Measurements from ENCODE around the gene FAM53B. TPM values are rescaled to one million over a fixed set of nuclear protein-coding genes. Genes with fewer than 3 reads are reported as not detected.

FAM53B gene
- total and polyA plus RNA-seq, 5 donors, result 34.6 to 58.3 (median 49.5) TPM

GRCh38 chr10:124642088-124642710 lies 102.0 kb downstream of the FAM53B start:
- H3K4me1 ChIP-seq (ENCODE audit: control insufficient read depth, insufficient read depth, low read length), result peaks cover 55% of the 10 kb centered on the region
- H3K27me3 ChIP-seq (ENCODE audit: control insufficient read depth, insufficient read depth), result no peaks in the 10 kb centered on the region
- ATAC-seq (peak; percentile 40 to 70), DNase-seq (peak; percentile 70 to 89 (median 88))
- peak overlapping the region; percentile 79 for H3K27ac ChIP-seq (ENCODE audit: low read length)
- intact Hi-C loops (cut with DNase I), result loop anchor here in 1 of 4 donors (5.0 kb wide), 1 partner anchor 35 kb away; no protein-coding TSS in a partner anchor
- no peaks in the 10 kb centered on the region for H3K9me3 ChIP-seq (ENCODE audit: control insufficient read depth, low read length)
- WGBS, result 65% methylated on average over 20 of the region's 20 CpGs
- H3K4me3 ChIP-seq (ENCODE audit: low read length), result no peak overlapping the region

- H3K27me3 ChIP-seq (ENCODE audit: control insufficient read depth, insufficient read depth), result no peaks in the 10 kb centered on the region
- H3K27ac ChIP-seq (ENCODE audit: low read length), result peak overlapping the region; percentile 79
- H3K9me3 ChIP-seq (ENCODE audit: control insufficient read depth, low read length), result no peaks in the 10 kb centered on the region
- ATAC-seq (peak; percentile 67 to 68), DNase-seq (peak; percentile 55 to 80 (median 77))
- intact Hi-C loops (cut with DNase I), result loop anchor here in 1 of 4 donors (5.0 kb wide), 1 partner anchor 36 kb away; no protein-coding TSS in a partner anchor
- H3K4me3 ChIP-seq (ENCODE audit: low read length), result no peak overlapping the region
- 44% methylated on average over 15 of the region's 15 CpGs for WGBS
- peaks cover 48% of the 10 kb centered on the region for H3K4me1 ChIP-seq (ENCODE audit: control insufficient read depth, insufficient read depth, low read length)
Observed at GRCh38 chr10:124641282-124642087, 102.7 kb downstream of the FAM53B start.

- peak; percentile 15 to 38 for ATAC-seq
- Histone ChIP-seq H3K27ac (ENCODE audit: low read length) (peak overlapping the region; percentile 49), H3K4me1 (ENCODE audit: control insufficient read depth, insufficient read depth, low read length) (peaks cover 40% of the 10 kb centered on the region), H3K27me3 (ENCODE audit: control insufficient read depth, insufficient read depth) (no peaks in the 10 kb centered on the region), H3K9me3 (ENCODE audit: control insufficient read depth, low read length) (no peaks in the 10 kb centered on the region), H3K4me3 (ENCODE audit: low read length) (no peak overlapping the region)
- 28% methylated on average over 20 of the region's 20 CpGs for WGBS
- DNase-seq, result peak; percentile 51 to 79 (median 74)
- intact Hi-C loops (cut with DNase I), result loop anchor here in 1 of 4 donors (5.0 kb wide), 1 partner anchor 37 kb away; no protein-coding TSS in a partner anchor
Observed at GRCh38 chr10:124640538-124641231, 103.5 kb downstream of the FAM53B start.

- no peak overlapping the region for H3K27ac ChIP-seq (ENCODE audit: low read length)
- peaks cover 37% of the 10 kb centered on the region for H3K4me1 ChIP-seq (ENCODE audit: control insufficient read depth, insufficient read depth, low read length)
- ATAC-seq (no peak), DNase-seq (peak; percentile 1 to 53 (median 36))
- H3K9me3 ChIP-seq (ENCODE audit: control insufficient read depth, low read length), result no peaks in the 10 kb centered on the region
- no peaks in the 10 kb centered on the region for H3K27me3 ChIP-seq (ENCODE audit: control insufficient read depth, insufficient read depth)
- no peak overlapping the region for H3K4me3 ChIP-seq (ENCODE audit: low read length)
- 79% methylated on average over 7 of the region's 7 CpGs for WGBS
- intact Hi-C loops (cut with DNase I), result loop anchor here in 1 of 4 donors (5.0 kb wide), 1 partner anchor 37 kb away; no protein-coding TSS in a partner anchor
Observed at GRCh38 chr10:124640056-124640455, 104.1 kb downstream of the FAM53B start.

- no peak overlapping the region for H3K27ac ChIP-seq (ENCODE audit: low read length)
- peaks cover 33% of the 10 kb centered on the region for H3K4me1 ChIP-seq (ENCODE audit: control insufficient read depth, insufficient read depth, low read length)
- WGBS, result 91% methylated on average over 6 of the region's 6 CpGs
Observed at GRCh38 chr10:124639646-124640045, 104.5 kb downstream of the FAM53B start.

DNA sequence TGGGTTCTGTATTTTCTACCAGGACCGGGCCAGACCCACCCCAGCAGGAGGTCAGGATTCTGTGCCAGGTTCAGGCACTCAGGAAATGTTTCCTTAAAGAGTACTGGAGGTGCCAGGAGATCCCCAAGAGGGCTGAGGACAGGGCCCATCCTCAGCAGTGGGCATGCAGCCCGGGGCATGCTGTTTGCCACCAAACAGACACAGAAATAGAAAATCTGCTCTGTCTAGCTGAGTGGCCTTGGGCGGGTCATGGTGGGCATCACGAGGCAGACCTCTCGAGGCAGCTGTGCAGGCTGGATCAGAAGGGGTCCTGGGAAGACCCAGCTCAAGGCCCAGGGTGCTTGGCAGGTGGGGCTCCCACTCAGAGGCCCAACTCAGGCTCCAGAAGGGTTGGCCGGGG lies 105.0 kb downstream of the FAM53B start:
- peak; percentile 11 to 73 (median 63) for DNase-seq

More at GRCh38 chr10:124639646-124640045, 104.5 kb downstream of the FAM53B start:
- DNase-seq (peak in 2 of 3 donors; percentile 1 to 18), ATAC-seq (no peak)
- Histone ChIP-seq H3K9me3 (ENCODE audit: control insufficient read depth, low read length) (no peaks in the 10 kb centered on the region), H3K4me3 (ENCODE audit: low read length) (no peak overlapping the region), H3K27me3 (ENCODE audit: control insufficient read depth, insufficient read depth) (no peaks in the 10 kb centered on the region)
- intact Hi-C loops (cut with DNase I), result loop anchor here in 1 of 4 donors (5.0 kb wide), 1 partner anchor 38 kb away; no protein-coding TSS in a partner anchor

DNA sequence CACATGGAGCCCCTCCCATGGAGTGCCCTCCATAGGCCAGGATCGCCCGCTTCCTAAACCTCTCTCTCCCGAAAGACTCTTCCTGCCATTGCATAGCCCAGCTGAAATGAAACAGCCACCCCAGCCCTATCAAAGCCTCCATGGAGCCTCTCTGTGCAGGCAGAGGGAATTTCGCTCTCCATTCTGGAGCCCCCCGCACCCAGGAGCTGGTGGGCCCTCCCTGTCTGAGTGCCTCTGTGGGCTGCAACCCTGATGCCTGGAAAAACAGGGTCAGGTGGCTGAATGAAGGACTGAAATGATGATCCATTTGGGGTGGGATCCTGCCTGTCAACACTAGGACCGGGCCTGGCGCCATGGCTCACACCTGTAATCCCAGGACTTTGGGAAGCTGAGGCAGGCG lies 106.4 kb downstream of the FAM53B start:
- ATAC-seq (no peak), DNase-seq (peak; percentile 3 to 48 (median 28))
- peaks cover 22% of the 10 kb centered on the region for H3K4me1 ChIP-seq (ENCODE audit: control insufficient read depth, insufficient read depth, low read length)
- H3K27ac ChIP-seq (ENCODE audit: low read length), result no peak overlapping the region
- H3K27me3 ChIP-seq (ENCODE audit: control insufficient read depth, insufficient read depth), result no peaks in the 10 kb centered on the region
- H3K4me3 ChIP-seq (ENCODE audit: low read length), result no peak overlapping the region
- 97% methylated on average over 8 of the region's 8 CpGs for WGBS
- no peaks in the 10 kb centered on the region for H3K9me3 ChIP-seq (ENCODE audit: control insufficient read depth, low read length)
- intact Hi-C loops (cut with DNase I), result no loop called here

More for the DNA sequence above, 105.0 kb downstream of the FAM53B start:
- 72% methylated on average over 6 of the region's 6 CpGs for WGBS
- intact Hi-C loops (cut with DNase I), result no loop called here
- H3K27ac ChIP-seq (ENCODE audit: low read length), result no peak overlapping the region
- no peaks in the 10 kb centered on the region for H3K27me3 ChIP-seq (ENCODE audit: control insufficient read depth, insufficient read depth)
- H3K9me3 ChIP-seq (ENCODE audit: control insufficient read depth, low read length), result no peaks in the 10 kb centered on the region
- H3K4me1 ChIP-seq (ENCODE audit: control insufficient read depth, insufficient read depth, low read length), result peaks cover 29% of the 10 kb centered on the region
- peak in 1 of 2 donors; percentile 7 for ATAC-seq
- H3K4me3 ChIP-seq (ENCODE audit: low read length), result no peak overlapping the region

DNA sequence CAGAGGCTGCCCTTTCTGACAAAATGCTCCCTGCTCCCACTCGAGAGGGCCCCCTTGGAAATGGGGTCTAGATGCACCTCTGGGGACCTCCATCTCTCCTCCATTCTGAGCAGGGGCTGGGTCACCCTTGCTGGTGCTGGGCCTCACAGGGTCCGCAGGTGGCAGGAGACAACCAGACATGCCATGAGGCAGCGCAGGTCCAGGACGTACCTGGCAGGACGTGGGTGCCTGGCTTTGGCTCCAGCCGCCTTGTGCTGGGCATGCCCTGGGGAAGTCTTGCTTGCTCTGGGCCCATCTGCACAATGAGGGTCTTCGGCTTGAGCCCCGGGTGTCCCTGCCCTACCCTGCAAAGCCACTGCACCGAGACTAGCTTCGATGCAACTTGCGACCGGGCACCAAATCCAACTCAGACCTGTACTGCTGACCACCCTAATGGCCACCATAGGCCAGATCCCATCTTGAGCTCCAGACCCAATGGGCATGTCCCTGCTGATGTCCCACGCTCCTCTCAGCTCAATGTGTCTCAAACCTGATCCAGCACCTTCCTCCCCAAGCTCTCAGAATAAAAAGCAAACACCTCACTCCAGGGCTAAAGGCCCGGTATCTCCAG lies 107.0 kb downstream of the FAM53B start:
- peak in 2 of 3 donors; percentile 40 for DNase-seq
- WGBS, result 93% methylated on average over 14 of the region's 14 CpGs

GRCh38 chr10:124636271-124636995 lies 107.7 kb downstream of the FAM53B start:
- no peak overlapping the region for H3K27ac ChIP-seq (ENCODE audit: low read length)
- 82% methylated on average over 19 of the region's 19 CpGs for WGBS
- intact Hi-C loops (cut with DNase I), result no loop called here
- no peaks in the 10 kb centered on the region for H3K9me3 ChIP-seq (ENCODE audit: control insufficient read depth, low read length)
- H3K4me3 ChIP-seq (ENCODE audit: low read length), result no peak overlapping the region
- DNase-seq (peak in 2 of 3 donors; percentile 45), ATAC-seq (no peak)
- H3K4me1 ChIP-seq (ENCODE audit: control insufficient read depth, insufficient read depth, low read length), result peaks cover 28% of the 10 kb centered on the region
- H3K27me3 ChIP-seq (ENCODE audit: control insufficient read depth, insufficient read depth), result no peaks in the 10 kb centered on the region

More for the DNA sequence above, 107.0 kb downstream of the FAM53B start:
- Histone ChIP-seq H3K4me1 (ENCODE audit: control insufficient read depth, insufficient read depth, low read length) (peaks cover 27% of the 10 kb centered on the region), H3K4me3 (ENCODE audit: low read length) (no peak overlapping the region), H3K27me3 (ENCODE audit: control insufficient read depth, insufficient read depth) (no peaks in the 10 kb centered on the region), H3K9me3 (ENCODE audit: control insufficient read depth, low read length) (no peaks in the 10 kb centered on the region), H3K27ac (ENCODE audit: low read length) (no peak overlapping the region)
- ATAC-seq, result no peak
- intact Hi-C loops (cut with DNase I), result no loop called here

DNA sequence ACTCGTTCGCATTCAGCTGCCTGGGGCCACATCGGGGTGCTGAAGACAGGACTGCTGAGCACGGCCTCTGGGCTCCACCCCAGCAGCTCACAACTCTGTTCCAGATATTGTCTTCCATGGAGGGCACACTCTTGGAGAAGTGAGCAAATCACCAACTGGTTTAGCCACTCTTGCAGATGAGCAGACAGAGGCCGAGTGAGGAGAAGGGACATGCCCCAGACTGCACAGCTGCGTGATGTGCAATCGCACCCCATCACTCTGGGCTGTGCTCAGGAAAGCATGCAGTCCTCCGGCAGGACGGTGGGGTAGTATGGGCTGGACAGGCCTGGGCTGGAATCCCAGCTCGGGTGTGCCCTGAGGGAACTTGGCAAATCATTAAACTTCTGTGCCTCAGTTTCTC lies 111.6 kb downstream of the FAM53B start:
- Histone ChIP-seq H3K27ac (ENCODE audit: low read length) (peak overlapping the region; percentile 46), H3K4me1 (ENCODE audit: control insufficient read depth, insufficient read depth, low read length) (peaks cover 40% of the 10 kb centered on the region), H3K27me3 (ENCODE audit: control insufficient read depth, insufficient read depth) (no peaks in the 10 kb centered on the region), H3K9me3 (ENCODE audit: control insufficient read depth, low read length) (no peaks in the 10 kb centered on the region), H3K4me3 (ENCODE audit: low read length) (no peak overlapping the region)
- ATAC-seq (peak in 1 of 2 donors; percentile 8), DNase-seq (no peak)
- intact Hi-C loops (cut with DNase I), result loop anchor here in 3 of 4 donors (5.0 kb wide), 2 partner anchors 90 to 110 kb away; partner anchors contain the start of gene FAM53B (in 3 of the 3)
- 68% methylated on average over 10 of the region's 10 CpGs for WGBS
